ENCODE results near the gene KLHL29.

The KLHL29 gene

GRCh38 chr2:23509596-23510292 lies 124.8 kb downstream of the KLHL29 start:
- DNase-seq: no peak

DNA sequence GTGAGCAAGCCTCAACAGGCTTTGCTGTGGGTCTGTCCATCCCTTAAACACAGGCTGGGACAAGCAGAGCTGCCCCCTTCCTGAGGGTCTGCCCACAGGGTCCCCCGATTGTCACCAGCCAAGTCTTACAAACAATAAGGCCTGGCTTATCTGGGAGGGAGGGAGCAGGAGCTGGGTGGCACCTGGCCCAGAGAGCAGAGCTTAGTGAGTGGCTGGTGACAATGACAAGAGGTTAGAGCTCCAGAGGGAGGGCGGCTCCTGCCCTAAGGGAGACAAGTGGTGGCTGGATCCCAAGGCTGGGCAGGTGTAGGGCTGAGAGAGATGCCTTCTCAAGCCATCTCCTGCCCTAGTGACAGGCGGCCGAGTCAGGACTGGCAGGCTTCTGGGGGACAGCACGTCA lies 125.5 kb downstream of the KLHL29 start:
- DNase-seq: no peak

DNA sequence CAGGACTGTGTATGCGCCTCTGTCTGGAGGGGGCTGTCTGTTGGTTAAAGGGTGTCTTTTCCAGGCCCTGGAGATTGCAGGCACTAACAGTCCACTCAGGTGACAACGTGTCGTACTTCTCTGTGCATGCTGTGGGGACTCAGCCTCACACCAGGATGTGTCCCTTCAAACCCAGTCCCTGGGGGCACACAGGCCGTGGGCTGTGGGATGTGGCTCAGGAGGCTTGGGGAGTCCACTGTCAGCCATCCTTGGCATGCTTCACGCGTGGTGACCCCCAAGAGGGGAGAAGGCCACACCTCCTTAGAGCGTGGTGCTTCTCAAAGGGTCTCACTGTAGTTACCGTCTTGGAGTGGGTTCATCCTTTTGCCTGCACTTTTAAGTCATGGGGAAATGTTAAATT lies 127.8 kb downstream of the KLHL29 start:
- DNase-seq: no peak

DNA sequence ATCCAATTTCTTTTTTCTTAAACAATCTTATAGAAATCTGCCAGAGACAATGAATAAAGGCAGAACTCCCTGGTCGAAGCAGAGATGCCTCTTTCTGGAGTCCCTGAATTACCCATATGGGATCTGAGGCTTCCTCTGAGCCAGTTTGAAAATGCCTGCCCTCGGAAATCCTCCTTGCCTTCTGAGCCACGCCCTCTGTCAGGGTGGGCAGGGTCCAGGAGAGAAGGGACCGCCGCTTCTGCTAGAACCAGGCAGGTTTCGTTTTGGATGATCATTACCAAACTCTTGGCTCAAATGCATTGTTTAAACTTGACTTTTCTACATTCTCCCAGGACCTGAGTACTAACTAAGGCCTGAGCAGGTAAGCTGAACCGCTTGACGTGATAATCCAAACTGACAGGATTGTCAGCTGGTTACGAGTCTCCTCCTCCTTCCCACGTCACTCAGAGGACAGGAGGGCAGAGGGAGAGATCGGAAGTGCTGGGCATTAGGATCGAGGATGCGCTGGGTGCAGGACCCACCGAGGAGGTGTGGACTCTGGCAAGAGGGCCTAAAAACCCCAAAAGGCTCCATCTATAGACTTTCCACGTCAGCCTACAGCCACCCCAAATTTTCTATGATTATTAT lies 128.4 kb downstream of the KLHL29 start:
- peak in 1 of 56 donors; percentile 30 for DNase-seq

- peak in 1 of 56 donors; percentile 45 for DNase-seq
These were observed 129.2 kb downstream of the KLHL29 start for GRCh38 chr2:23513872-23514793.

- DNase-seq: no peak
These were observed 131.7 kb downstream of the KLHL29 start for GRCh38 chr2:23516520-23517256.

GRCh38 chr2:23518481-23519333 lies 133.7 kb downstream of the KLHL29 start:
- no peak for DNase-seq

DNA sequence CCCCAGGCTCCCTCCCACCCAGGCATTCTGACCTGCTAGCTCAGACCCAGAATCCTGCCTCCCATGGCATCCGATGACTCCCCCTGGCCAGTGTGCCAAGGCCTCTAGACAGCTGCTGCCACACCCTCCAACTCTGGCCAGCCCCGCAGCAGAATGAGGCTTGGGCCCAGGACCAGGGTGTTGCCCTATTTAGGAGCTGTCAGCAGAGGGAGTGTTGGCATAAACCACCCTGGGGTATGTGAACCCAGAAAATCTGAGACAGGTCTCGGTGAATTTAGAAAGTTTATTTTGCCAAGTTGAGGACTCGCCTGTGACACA lies 134.3 kb downstream of the KLHL29 start:
- DNase-seq: no peak

- no peak for DNase-seq
These were observed 135.3 kb downstream of the KLHL29 start for GRCh38 chr2:23520256-23520655.

DNA sequence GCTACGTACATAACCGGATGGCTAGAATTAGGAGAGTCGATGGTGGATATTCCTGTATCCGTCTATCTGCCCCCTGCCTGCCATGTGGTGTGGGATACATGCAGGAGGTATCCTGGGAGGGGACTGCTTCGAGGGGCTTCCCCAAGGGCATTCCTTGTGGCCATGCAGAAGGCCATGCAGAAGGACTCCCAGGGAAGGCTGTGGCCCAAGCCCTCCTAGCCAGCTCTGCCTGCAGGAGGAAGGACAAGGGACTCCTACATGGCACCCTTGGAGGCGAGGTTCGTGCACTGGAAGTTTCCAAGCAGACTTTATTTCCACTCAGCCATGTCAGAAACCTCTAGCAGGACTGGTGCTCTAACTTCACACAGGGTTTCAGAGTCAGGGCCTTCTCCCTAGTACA lies 136.1 kb downstream of the KLHL29 start:
- DNase-seq: no peak

DNA sequence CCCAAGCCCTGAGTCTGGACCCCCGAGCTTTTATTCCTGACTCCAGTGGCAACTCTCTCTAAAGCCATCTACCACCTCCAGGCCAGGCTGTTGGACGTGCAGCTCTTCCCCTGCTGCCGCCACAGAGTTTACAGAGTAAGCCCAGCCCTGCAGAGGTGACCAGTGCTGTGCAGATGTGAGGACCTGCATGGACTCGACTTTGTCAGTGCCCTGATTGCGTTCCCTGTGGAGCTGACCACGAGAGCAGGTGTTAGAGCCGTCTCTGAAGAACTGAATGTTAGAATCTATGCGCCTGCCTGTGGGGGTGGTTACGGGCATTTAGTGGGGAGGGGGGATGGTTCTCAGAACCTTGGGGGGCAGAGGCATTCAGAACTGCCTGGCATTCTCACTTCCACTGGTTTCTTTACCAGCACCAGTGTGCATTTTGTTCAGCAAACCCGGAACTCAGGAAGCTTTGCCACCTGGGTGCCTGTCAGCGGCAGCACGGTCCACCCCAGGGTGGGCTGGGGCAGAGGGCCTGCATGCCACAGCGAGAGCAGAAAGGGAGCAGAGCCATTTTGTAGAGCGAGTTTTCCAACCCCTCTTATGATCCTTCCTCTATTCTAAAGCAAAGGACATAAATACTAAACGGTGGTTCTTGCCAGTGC lies 137.9 kb downstream of the KLHL29 start:
- no peak for DNase-seq

GRCh38 chr2:23523373-23524260 lies 138.6 kb downstream of the KLHL29 start:
- no peak for DNase-seq

DNA sequence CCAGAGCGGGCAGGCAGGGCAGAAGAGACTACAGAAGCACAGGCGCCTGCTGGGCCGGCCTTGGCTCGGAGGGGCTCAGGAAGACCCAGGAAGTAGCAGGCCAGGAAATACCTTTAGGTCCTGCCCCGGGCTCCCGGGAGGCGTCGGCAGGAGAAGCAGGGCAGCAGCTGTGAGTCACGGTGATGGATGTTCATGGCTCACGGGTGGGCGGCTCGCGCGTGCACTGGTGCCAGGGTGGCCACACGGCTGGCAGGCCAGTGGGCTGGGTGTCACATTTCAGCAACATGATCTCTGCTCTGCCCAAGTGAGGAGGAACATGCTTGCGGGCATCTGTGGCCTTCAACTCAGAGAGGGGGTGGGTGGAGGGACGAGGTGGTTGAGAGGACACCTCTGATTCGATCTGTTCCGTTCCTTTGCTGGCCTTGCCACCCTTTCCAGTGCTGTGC lies 139.3 kb downstream of the KLHL29 start:
- DNase-seq: no peak

- peak in 4 of 56 donors; percentile 14 to 41 (median 32) for DNase-seq
These were observed 140.3 kb downstream of the KLHL29 start for GRCh38 chr2:23525137-23525765.

GRCh38 chr2:23526114-23526513 lies 141.1 kb downstream of the KLHL29 start:
- DNase-seq: no peak

- no peak for DNase-seq
These were observed 142.1 kb downstream of the KLHL29 start for GRCh38 chr2:23526835-23527790.

GRCh38 chr2:23528171-23528570 lies 143.2 kb downstream of the KLHL29 start:
- DNase-seq: no peak

All from nucleus accumbens (tissue), 56 donors.